WERI-Rb-1 (cell line): ENCODE data around the gene CYP4X1.

Experiments
- DNase-seq: peaks from one replicate; pipeline ENCODE4 v3.0.0-alpha.2; 2020
- H3K27ac ChIP-seq: fragments of 250-450 bp; sonication (Bioruptor Pico); 2 replicates; pipeline ENCODE4 v1.5.1; 2020; ENCODE audit warnings: mild to moderate bottlenecking, moderate library complexity
- H3K27me3 ChIP-seq: fragments of 250-450 bp; sonication (Bioruptor Pico); 2 replicates; pipeline ENCODE4 v1.5.1; 2021; ENCODE audit warnings: mild to moderate bottlenecking, low read depth, moderate library complexity; ENCODE audit not compliant: insufficient read depth, severe bottlenecking
- H3K36me3 ChIP-seq: fragments of 250-450 bp; sonication (Bioruptor Pico); 2 replicates; pipeline ENCODE4 v1.5.1; 2020; ENCODE audit warnings: mild to moderate bottlenecking, moderate library complexity
- H3K4me3 ChIP-seq: 2 replicates; pipeline ENCODE4 v1.5.1; 2011; ENCODE audit warnings: low read depth, mild to moderate bottlenecking, control low read depth, low read length
- H3K9me3 ChIP-seq: fragments of 250-450 bp; sonication (Bioruptor Pico); 2 replicates; pipeline ENCODE4 v1.5.1; 2021; ENCODE audit warnings: mild to moderate bottlenecking, moderate library complexity; ENCODE audit not compliant: severe bottlenecking
- TF ChIP-seq, protein P1 (sequence below): IDR thresholded peaks from 2 replicates; pipeline ENCODE4 v1.5.1; 2011; ENCODE audit warnings: low read depth, mild to moderate bottlenecking, control low read depth, inconsistent platforms, low read length

The CYP4X1 gene

DNA sequence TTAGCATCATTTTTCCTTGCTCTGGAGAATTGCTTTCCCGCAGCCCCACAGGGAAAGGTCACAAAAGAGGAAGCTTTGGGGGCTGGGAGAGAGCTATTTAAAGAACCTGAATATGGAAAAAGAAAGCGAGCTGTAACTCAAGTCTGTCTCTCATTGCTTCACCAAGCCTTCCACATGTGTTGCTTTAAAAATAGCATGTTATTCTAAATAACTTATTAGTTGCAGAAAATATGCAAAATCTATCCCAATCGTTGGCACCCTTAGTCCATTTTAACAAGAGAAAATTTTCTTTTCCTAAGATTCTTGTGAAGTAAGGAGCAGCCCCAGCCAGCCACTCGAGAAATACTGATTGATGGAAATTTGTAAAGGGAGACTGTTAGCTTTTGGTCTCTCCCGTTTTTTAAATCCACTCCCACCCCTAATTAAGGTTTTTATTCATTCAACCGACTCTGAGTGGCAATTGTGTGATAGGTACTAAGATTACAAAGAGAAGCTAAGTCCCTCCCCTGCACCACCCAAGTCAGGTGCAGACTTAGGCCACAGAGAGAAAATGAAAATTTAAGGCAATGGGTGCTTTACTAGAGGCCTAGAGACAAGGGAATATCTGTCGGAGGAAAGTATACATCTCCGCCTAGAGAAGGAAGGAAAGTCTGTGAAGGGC, 802 bp downstream of the CYP4X1 start:
- Histone ChIP-seq H3K4me3 (peak overlapping the region; percentile 38; the same call in 1 of the 2 replicates), H3K27me3 (peaks cover 11% of the 10 kb centered on the region), H3K9me3 (no peaks in the 10 kb centered on the region), H3K27ac (no peak overlapping the region), H3K36me3 (no peaks in the 10 kb centered on the region)
- TF ChIP-seq, protein P1, sequence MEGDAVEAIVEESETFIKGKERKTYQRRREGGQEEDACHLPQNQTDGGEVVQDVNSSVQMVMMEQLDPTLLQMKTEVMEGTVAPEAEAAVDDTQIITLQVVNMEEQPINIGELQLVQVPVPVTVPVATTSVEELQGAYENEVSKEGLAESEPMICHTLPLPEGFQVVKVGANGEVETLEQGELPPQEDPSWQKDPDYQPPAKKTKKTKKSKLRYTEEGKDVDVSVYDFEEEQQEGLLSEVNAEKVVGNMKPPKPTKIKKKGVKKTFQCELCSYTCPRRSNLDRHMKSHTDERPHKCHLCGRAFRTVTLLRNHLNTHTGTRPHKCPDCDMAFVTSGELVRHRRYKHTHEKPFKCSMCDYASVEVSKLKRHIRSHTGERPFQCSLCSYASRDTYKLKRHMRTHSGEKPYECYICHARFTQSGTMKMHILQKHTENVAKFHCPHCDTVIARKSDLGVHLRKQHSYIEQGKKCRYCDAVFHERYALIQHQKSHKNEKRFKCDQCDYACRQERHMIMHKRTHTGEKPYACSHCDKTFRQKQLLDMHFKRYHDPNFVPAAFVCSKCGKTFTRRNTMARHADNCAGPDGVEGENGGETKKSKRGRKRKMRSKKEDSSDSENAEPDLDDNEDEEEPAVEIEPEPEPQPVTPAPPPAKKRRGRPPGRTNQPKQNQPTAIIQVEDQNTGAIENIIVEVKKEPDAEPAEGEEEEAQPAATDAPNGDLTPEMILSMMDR: no peak
- DNase-seq: no peak

- Histone ChIP-seq H3K36me3 (no peaks in the 10 kb centered on the region), H3K9me3 (no peaks in the 10 kb centered on the region), H3K27me3 (no peaks in the 10 kb centered on the region), H3K27ac (no peak overlapping the region), H3K4me3 (no peak overlapping the region)
- TF ChIP-seq, protein P1: no peak
- no peak for DNase-seq
Observed at GRCh38 chr1:47030170-47030805, 6.8 kb downstream of the CYP4X1 start.

GRCh38 chr1:47031059-47031458, 7.6 kb downstream of the CYP4X1 start:
- TF ChIP-seq, protein P1: no peak
- Histone ChIP-seq H3K36me3 (no peaks in the 10 kb centered on the region), H3K27me3 (no peaks in the 10 kb centered on the region), H3K27ac (no peak overlapping the region), H3K9me3 (no peaks in the 10 kb centered on the region), H3K4me3 (no peak overlapping the region)
- DNase-seq: no peak

GRCh38 chr1:47031585-47031984, 8.1 kb downstream of the CYP4X1 start:
- H3K4me3 ChIP-seq: no peak overlapping the region
- H3K27me3 ChIP-seq: no peaks in the 10 kb centered on the region
- H3K9me3 ChIP-seq: no peaks in the 10 kb centered on the region
- no peak overlapping the region for H3K27ac ChIP-seq
- no peaks in the 10 kb centered on the region for H3K36me3 ChIP-seq
- TF ChIP-seq, protein P1: no peak
- peak; percentile 15 for DNase-seq

GRCh38 chr1:47036764-47037163, 13.3 kb downstream of the CYP4X1 start:
- no peaks in the 10 kb centered on the region for H3K27me3 ChIP-seq

More at GRCh38 chr1:47036764-47037163, 13.3 kb downstream of the CYP4X1 start:
- Histone ChIP-seq H3K36me3 (no peaks in the 10 kb centered on the region), H3K4me3 (no peak overlapping the region), H3K27ac (no peak overlapping the region), H3K9me3 (no peaks in the 10 kb centered on the region)
- TF ChIP-seq, protein P1: no peak
- DNase-seq: no peak
